NCI-H2171 treated with DMSO at 0.1 percent for 48 hours (cell line): ENCODE data around the gene PAWR.
"Not testable (repeated sequence)": the region's sequence is repeated elsewhere in the genome, so short reads cannot be mapped to it uniquely, and the experiment has no call there.

Source experiments
- DNase-seq: peaks from one replicate; lab custom pipeline; 2025; lab: John Stamatoyannopoulos, UW

The PAWR gene

GRCh38 chr12:79686171-79686570 is 4.6 kb downstream of the PAWR start:
- DNase-seq, result no peak

GRCh38 chr12:79685068-79685467 is 5.7 kb downstream of the PAWR start:
- no peak for DNase-seq

GRCh38 chr12:79684338-79684737 is 6.4 kb downstream of the PAWR start:
- DNase-seq, result not testable (repeated sequence)

GRCh38 chr12:79682593-79682992 is 8.2 kb downstream of the PAWR start:
- no peak for DNase-seq

GRCh38 chr12:79681008-79681590 is 9.7 kb downstream of the PAWR start:
- no peak for DNase-seq

- peak; percentile 20 for DNase-seq
Observed at GRCh38 chr12:79680051-79680450, 10.7 kb downstream of the PAWR start.

- DNase-seq, result no peak
Observed at GRCh38 chr12:79678306-79678705, 12.5 kb downstream of the PAWR start.

GRCh38 chr12:79677672-79678071 is 13.1 kb downstream of the PAWR start:
- DNase-seq, result no peak

- DNase-seq, result no peak
Observed at GRCh38 chr12:79676579-79676978, 14.2 kb downstream of the PAWR start.

GRCh38 chr12:79674629-79675028 is 16.1 kb downstream of the PAWR start:
- peak; percentile 12 for DNase-seq

- DNase-seq, result peak; percentile 86
Observed at GRCh38 chr12:79673354-79673753, 17.4 kb downstream of the PAWR start.

GRCh38 chr12:79668113-79668512 is 22.7 kb downstream of the PAWR start:
- no peak for DNase-seq

- DNase-seq, result no peak
Observed at GRCh38 chr12:79665212-79665887, 25.4 kb downstream of the PAWR start.

GRCh38 chr12:79664518-79664917 is 26.2 kb downstream of the PAWR start:
- DNase-seq, result no peak

GRCh38 chr12:79662046-79662811 is 28.5 kb downstream of the PAWR start:
- no peak for DNase-seq

- DNase-seq, result no peak
Observed at GRCh38 chr12:79661629-79662028, 29.1 kb downstream of the PAWR start.

GRCh38 chr12:79659961-79660431 is 30.8 kb downstream of the PAWR start:
- no peak for DNase-seq

- DNase-seq, result no peak
Observed at GRCh38 chr12:79658221-79658620, 32.5 kb downstream of the PAWR start.

- no peak for DNase-seq
Observed at GRCh38 chr12:79657136-79657535, 33.6 kb downstream of the PAWR start.

- peak; percentile 22 for DNase-seq
Observed at GRCh38 chr12:79655036-79655435, 35.7 kb downstream of the PAWR start.

- no peak for DNase-seq
Observed at GRCh38 chr12:79652521-79652920, 38.2 kb downstream of the PAWR start.

GRCh38 chr12:79650440-79650839 is 40.3 kb downstream of the PAWR start:
- DNase-seq, result no peak

GRCh38 chr12:79648881-79649280 is 41.9 kb downstream of the PAWR start:
- no peak for DNase-seq
